Stimulated activated CD8-positive, alpha-beta memory T cell treated with anti-CD3 and anti-CD28 coated beads, Interleukin-7, amount 100 ng/mL, for 24 hours (primary cell): ENCODE data around the gene QRICH2.
"Not testable (repeated sequence)": the region's sequence is repeated elsewhere in the genome, so short reads cannot be mapped to it uniquely, and the experiment has no call there.

ENCODE experiments used
- DNase-seq: peaks from one replicate; pipeline ENCODE4 v3.0.0-alpha.2; 2020; ENCODE audit warnings: low read depth

QRICH2 gene

DNA sequence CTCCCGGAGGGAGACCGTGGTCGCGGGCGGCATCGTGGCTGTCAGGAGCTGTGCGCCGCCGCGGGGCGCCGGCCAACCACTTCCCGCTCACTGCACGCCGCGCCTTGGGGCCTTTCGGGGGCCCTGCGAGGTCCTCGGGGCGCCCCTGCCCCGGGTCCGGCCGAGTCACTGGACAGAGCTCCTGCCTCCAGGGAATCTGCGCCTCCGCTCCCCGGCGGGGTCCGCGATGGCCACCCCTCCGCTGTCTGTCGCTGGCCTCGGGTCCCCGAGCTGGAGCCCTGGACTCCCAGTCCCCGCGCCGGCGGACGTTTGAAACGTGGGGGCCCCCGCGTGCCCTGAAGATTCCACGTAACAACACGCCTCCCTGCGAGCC is at the start of gene QRICH2:
TSS of gene QRICH2 (minus strand) at position 311 of the 373 bp plus-strand sequence. CDS start at position 33, 278 bp downstream.
- no peak for DNase-seq

DNA sequence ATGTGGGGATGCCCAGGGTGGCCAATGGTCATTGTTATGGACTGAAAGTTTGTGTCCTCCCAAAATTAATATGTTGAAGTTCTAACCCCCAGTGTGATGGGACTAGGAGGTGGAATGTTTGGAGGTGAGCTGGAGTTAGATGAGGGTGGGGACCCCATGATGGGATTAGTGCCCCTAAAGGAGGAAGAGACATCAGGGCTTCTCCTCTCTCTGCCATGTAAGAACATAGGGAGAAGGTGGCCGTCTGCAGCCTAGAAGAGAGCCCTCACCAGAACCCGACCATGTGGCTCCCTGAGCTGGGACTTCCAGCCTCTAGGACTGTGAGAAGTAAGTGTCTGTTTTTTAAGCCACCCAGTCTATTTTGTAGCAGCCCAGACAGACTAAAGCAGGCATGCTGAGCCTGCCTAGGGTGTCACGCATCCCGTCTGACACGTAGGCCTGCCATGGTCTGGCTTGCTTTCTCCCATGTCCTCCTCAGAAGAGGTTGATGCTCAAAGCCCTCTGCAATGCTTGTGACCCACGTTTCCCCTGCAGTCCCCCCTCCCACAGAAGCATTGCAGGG is 49.6 kb upstream of the QRICH2 start:
- no peak for DNase-seq

- DNase-seq: no peak
Measured at GRCh38 chr17:76356803-76357456, 48.9 kb upstream of the QRICH2 start.

- DNase-seq: no peak
Measured at GRCh38 chr17:76354747-76355310, 46.8 kb upstream of the QRICH2 start.

DNA sequence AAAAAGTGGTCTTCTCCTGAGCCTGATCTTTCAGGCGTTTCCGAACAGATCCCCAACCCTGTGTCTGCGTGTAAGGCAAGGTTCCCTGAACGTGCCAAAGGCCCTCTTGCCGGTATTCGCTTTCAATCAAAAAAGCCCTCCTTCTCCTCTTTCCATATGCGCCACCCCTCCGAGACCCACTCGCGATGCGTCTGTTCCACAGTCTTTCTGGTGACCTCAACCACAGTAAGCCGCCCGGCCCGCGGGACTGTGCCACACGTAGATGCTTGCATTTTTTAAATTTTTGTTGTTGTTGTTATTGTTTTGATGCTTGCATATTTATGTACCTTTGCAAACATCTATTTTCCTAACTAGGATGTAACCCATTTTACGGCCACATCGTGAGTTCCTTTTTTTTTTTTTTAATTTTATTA is 46.2 kb upstream of the QRICH2 start:
- DNase-seq: no peak

DNA sequence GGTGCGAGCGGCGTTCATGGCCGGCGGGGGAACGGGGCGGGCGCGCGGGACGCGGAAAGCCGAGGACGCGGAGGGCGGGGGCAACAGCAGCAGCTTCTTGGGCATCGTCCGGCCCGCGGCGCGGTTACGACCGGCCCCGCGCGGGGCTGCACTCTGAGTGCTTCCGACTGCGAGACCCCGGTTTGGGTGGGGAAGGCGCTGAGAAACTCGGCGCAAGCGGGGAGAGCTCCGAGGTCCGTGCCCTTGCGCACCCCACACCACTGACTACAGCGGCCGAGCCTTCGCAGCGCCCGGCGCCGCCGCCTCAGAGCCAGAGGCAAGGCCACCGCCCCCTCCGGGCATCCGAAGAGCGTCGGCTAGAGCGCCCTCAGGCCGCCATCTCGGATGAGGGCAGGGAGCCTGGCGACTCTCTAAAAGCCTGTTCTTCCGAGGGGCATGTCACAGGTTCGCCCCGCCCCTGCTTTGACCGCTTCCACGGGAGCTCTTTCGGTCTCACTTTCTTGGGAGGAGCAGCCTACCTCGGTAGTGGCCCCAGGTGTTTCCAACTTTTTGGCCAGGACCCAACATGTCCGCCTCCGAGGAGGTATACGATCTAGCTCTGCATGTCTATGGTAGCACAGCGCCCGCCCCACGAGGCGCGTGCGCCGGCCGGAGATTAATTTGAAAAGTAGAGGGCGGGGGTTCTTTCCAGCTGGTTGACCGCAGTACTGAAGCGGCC is 45.7 kb upstream of the QRICH2 start, which contains the start of gene PRPSAP1:
TSS of gene PRPSAP1 (minus strand) at position 318 of the 718 bp plus-strand sequence. CDS start at position 105, 213 bp downstream.
- peak; percentile 59 for DNase-seq

DNA sequence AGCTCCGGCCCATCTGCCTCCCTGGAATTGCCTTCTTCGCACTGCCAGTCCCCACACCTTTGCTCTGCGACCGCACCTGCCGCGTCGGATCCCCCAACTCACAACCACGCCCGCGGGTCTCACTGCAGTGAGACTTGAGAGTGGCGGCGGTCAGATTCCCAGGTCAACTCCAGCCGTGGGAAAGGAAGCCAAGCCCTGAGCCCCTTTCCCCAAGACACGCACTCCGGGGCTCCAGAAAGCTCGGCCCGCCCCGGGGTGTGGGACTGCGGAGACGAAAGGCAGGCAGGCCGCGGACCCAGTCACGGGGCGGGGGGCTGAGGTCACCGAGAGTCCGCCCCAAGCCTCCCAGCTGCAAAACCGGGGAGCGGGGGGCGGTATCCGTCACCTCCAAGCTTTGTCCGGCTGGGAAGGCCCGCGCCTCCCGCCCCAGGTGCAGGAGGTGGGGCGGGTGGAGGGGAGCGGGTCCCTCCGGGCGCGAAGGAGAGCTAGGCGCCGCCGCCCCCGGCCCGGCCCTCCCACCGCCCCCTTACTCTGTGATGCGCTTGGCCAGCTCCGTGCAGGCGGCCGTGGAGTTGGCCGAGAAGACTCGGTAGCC is 45.0 kb upstream of the QRICH2 start:
- DNase-seq: no peak

- DNase-seq: no peak
Measured at GRCh38 chr17:76351526-76352071, 43.5 kb upstream of the QRICH2 start.

- no peak for DNase-seq
Measured at GRCh38 chr17:76350463-76350862, 42.4 kb upstream of the QRICH2 start.

GRCh38 chr17:76346936-76347335 is 38.9 kb upstream of the QRICH2 start:
- DNase-seq: not testable (repeated sequence)

DNA sequence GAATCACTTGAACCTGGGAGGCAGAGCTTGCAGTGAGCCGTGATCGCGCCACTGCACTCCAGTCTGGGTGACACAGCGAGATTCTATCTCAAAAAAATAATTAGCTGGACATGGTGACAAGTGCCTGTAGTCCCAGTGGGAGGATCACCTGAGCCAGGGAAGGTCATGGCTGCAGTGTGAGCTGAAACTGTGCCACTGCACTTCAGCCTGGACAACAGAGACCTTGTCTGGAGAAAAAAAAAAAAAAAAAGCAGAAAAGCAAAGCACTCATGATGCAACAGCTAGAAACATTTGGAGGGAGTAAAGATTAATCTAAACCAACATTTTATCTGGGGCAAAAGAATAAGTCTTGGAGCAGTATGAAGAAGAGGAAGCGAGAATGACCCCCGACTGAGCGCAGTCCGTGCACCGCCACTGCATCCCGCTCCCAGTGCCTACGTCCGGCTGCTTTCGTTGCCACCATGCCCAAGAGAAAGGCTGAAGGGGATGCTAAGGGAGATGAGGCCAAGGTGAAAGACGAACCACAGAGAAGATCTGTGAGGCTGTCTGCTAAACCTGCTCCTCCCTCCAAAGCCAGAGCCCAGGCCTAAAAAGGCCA is 37.4 kb upstream of the QRICH2 start:
- no peak for DNase-seq

- no peak for DNase-seq
Measured at GRCh38 chr17:76343106-76343505, 35.0 kb upstream of the QRICH2 start.

- DNase-seq: no peak
Measured at GRCh38 chr17:76341301-76341700, 33.2 kb upstream of the QRICH2 start.

DNA sequence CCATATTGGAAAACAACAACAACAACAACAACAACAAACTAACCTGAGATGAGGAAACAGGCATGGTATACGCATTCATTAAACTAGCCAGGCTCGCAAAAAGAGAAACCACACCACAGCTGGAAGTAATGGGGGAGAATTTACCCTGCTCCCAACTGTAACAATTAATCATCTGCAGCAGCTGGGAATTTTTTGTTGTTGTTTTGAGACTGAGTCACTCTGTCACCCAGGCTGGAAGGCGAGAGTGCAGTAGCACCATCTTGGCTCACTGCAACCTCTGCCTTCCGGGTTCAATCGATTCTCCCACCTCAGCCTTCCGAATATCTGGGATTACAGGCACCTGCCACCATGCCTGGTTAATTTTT is 29.3 kb upstream of the QRICH2 start:
- no peak for DNase-seq

GRCh38 chr17:76336756-76337412 is 28.8 kb upstream of the QRICH2 start:
- DNase-seq: no peak

- DNase-seq: no peak
Measured at GRCh38 chr17:76335716-76336381, 27.8 kb upstream of the QRICH2 start.

- DNase-seq: no peak
Measured at GRCh38 chr17:76333673-76334505, 25.8 kb upstream of the QRICH2 start.

- DNase-seq: no peak
Measured at GRCh38 chr17:76331083-76331482, 23.0 kb upstream of the QRICH2 start.

GRCh38 chr17:76329664-76330063 is 21.6 kb upstream of the QRICH2 start:
- DNase-seq: no peak

DNA sequence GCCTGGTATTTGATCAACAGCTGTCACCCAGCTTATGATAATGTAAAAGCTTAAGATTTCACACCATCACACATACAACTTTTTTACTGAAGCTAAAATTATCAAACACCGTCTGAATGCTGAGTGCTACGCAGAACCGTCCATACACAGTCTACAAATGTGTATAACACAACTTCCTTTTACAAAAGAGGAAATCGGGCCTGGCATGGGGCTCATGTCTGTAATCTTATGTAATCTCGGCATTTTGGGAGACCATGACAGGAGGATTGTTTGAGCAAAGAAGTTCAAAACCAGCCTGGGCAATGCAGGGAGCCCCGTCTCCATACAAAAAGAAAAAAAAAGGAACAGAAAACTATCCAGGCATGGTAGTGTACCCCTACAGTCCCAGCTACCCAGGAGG is 19.6 kb upstream of the QRICH2 start:
- DNase-seq: no peak
